OCI-LY7 (cell line): ENCODE measurements around the gene PILRA. TPM values are rescaled to one million over a fixed set of nuclear protein-coding genes. Genes with fewer than 3 reads are reported as not detected.

Source experiments
- BruUV-seq: library from RNA; stranded (reverse); fragments of 400-500 nt; replicated peaks from 2 replicates; lab custom pipeline; 2021; lab: Mats Ljungman, UMichigan
- CTCF ChIA-PET: fragments of 300-600 bp; sonication (Branson Sonifier 250); formaldehyde crosslinking; loops from one replicate; lab custom pipeline; 2022; ENCODE audit warnings: antibody characterized with exemption; ENCODE audit not compliant: unreplicated experiment; lab: Charles Lee
- POLR2A ChIA-PET: fragments of 300-600 bp; sonication (Branson Sonifier 250); formaldehyde crosslinking; loops from one replicate; lab custom pipeline; 2022; ENCODE audit warnings: antibody characterized with exemption; lab: Charles Lee
- DNase-seq: peaks from one replicate; pipeline ENCODE4 v3.0.0-alpha.2; 2015; ENCODE audit warnings: low spot score
- H2AFZ ChIP-seq: fragments of 200-600 bp; sonication (generic), shearing (Covaris generic); 2 replicates; pipeline ENCODE4 v1.6.1; 2014; ENCODE audit warnings: mild to moderate bottlenecking, antibody characterized with exemption, low read length, moderate library complexity
- H3K27ac ChIP-seq: fragments of 200-600 bp; sonication (generic); 2 replicates; pipeline ENCODE4 v1.5.1; 2014; ENCODE audit warnings: mixed run types, low read depth, mild to moderate bottlenecking, moderate library complexity, low read length, inconsistent platforms; ENCODE audit not compliant: poor library complexity, severe bottlenecking
- H3K36me3 ChIP-seq: fragments of 200-600 bp; sonication (generic); 2 replicates; pipeline ENCODE4 v1.6.1; 2014; ENCODE audit warnings: mild to moderate bottlenecking, antibody characterized with exemption, low read length, moderate library complexity, mixed read lengths; ENCODE audit not compliant: insufficient read depth
- H3K4me1 ChIP-seq: fragments of 200-600 bp; sonication (generic); 2 replicates; pipeline ENCODE4 v1.5.1; 2014; ENCODE audit warnings: mild to moderate bottlenecking, low read length; ENCODE audit not compliant: insufficient read depth, poor library complexity, severe bottlenecking
- H3K4me2 ChIP-seq: fragments of 200-600 bp; sonication (generic); 2 replicates; pipeline ENCODE4 v1.6.1; 2014; ENCODE audit warnings: mild to moderate bottlenecking, low read length
- H3K4me3 ChIP-seq: fragments of 200-600 bp; sonication (generic); 2 replicates; pipeline ENCODE4 v1.5.1; 2014; ENCODE audit warnings: mild to moderate bottlenecking, low read depth, low read length; ENCODE audit not compliant: poor library complexity, severe bottlenecking
- H3K79me2 ChIP-seq: fragments of 200-600 bp; sonication (generic); 2 replicates; pipeline ENCODE4 v1.6.1; 2016; ENCODE audit warnings: low read depth, mild to moderate bottlenecking, low read length, moderate library complexity, mixed read lengths; ENCODE audit not compliant: insufficient read depth
- H3K9me2 ChIP-seq: fragments of 200-600 bp; sonication (generic); 2 replicates; pipeline ENCODE4 v1.6.1; 2016; ENCODE audit warnings: mild to moderate bottlenecking, low read length, mixed read lengths; ENCODE audit not compliant: insufficient read depth
- H3K9me3 ChIP-seq: fragments of 200-600 bp; sonication (generic); 2 replicates; pipeline ENCODE4 v1.6.1; 2014; ENCODE audit warnings: mild to moderate bottlenecking, mixed run types, low read length, mixed read lengths
- H4K20me1 ChIP-seq: fragments of 200-600 bp; sonication (generic); 2 replicates; pipeline ENCODE4 v1.6.1; 2014; ENCODE audit warnings: mild to moderate bottlenecking, antibody characterized with exemption, low read length, moderate library complexity, mixed read lengths; ENCODE audit not compliant: insufficient read depth
- CTCF ChIP-seq: fragments of 200-600 bp; sonication (generic); conservative IDR thresholded peaks from 2 replicates; pipeline ENCODE4 v1.5.1; 2014; ENCODE audit warnings: mild to moderate bottlenecking, antibody characterized with exemption, low read length, moderate library complexity, mixed read lengths
- EZH2phosphoT487 ChIP-seq: fragments of 200-600 bp; sonication (generic); IDR thresholded peaks from 2 replicates; pipeline ENCODE4 v1.6.1; 2018; ENCODE audit warnings: low read depth, borderline replicate concordance, mild to moderate bottlenecking, mixed run types, antibody characterized with exemption, low read length, moderate library complexity, mixed read lengths
- intact Hi-C: fragments of 100-400 bp; cut with micrococcal nuclease; formaldehyde crosslinking; loops from one replicate; pipeline ENCODE4 v1.10.0; 2022; ENCODE audit not compliant: unreplicated experiment
- total RNA-seq, 2 experiments: library from RNA; depleted of rRNA in 1 of 2; stranded (reverse); fragments of >200 nt in 1 of 2; shearing (Covaris generic) in 1 of 2; gene quantifications; 2 replicates each; pipeline ENCODE4 v1.2.3, GENCODE V29; 2014 to 2022

PILRA gene
- total RNA-seq, 2 experiments from 2014 or later = 8.0 to 16.0 TPM

DNA sequence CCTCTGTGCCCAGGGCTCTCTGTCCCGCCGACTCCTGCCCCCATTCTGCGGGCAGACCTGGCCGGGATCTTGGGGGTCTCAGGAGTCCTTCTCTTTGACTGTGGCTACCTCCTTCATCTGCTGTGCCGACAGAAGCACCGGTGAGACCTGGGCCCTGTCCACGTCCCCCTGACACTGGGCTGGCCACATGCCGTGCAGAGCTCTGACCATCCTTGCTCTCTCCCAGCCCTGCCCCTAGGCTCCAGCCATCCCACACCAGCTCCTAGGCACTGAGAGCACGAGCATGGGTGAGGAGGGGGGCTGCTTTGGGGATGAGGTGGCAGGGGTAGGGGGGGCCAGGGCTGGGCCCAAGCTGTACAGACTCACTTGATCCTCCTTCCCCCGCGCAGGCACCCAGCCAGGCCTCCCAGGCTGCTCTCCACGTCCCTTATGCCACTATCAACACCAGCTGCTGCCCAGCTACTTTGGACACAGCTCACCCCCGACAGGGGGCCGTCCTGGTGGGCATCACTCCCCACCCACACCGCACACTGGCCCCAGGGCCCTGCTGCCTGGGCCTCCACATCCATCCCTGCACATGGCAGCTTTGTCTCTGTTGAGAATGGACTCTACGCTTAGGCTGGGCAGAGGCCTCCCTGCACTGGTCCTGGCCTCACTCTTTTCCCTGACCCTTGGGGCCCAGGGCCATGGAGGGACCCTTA lies 20.2 kb upstream of the PILRA start:
- H3K27ac ChIP-seq = no peak overlapping the region
- H2AFZ ChIP-seq = no peak overlapping the region
- H4K20me1 ChIP-seq = no peaks in the 10 kb centered on the region
- no TSS peak for BruUV-seq
- H3K4me2 ChIP-seq = no peak overlapping the region
- H3K79me2 ChIP-seq = no peaks in the 10 kb centered on the region
- ChIA-PET POLR2A (no interaction called here), CTCF (no interaction called here)
- peaks cover 10% of the 10 kb centered on the region for H3K4me1 ChIP-seq
- H3K4me3 ChIP-seq = no peak overlapping the region
- H3K9me2 ChIP-seq = no peaks in the 10 kb centered on the region
- TF ChIP-seq EZH2phosphoT487 (no peak), CTCF (no peak)
- peaks cover 89% of the 10 kb centered on the region for H3K36me3 ChIP-seq
- DNase-seq = no peak
- no peaks in the 10 kb centered on the region for H3K9me3 ChIP-seq
- intact Hi-C loops = no loop called here

- peaks cover 89% of the 10 kb centered on the region for H3K36me3 ChIP-seq
- H4K20me1 ChIP-seq = no peaks in the 10 kb centered on the region
- no peak overlapping the region for H3K4me2 ChIP-seq
- no peak overlapping the region for H2AFZ ChIP-seq
- intact Hi-C loops = no loop called here
- H3K79me2 ChIP-seq = no peaks in the 10 kb centered on the region
- peaks cover 17% of the 10 kb centered on the region for H3K4me1 ChIP-seq
- ChIA-PET CTCF (no interaction called here), POLR2A (no interaction called here)
- peak; percentile 33 for DNase-seq
- TF ChIP-seq CTCF (no peak), EZH2phosphoT487 (no peak)
- H3K4me3 ChIP-seq = no peak overlapping the region
- H3K9me2 ChIP-seq = no peaks in the 10 kb centered on the region
- H3K27ac ChIP-seq = no peak overlapping the region
- H3K9me3 ChIP-seq = no peaks in the 10 kb centered on the region
- BruUV-seq = no TSS peak
Observed at GRCh38 chr7:100353685-100354330, 19.5 kb upstream of the PILRA start.

GRCh38 chr7:100356416-100357068 lies 16.7 kb upstream of the PILRA start:
- intact Hi-C loops = no loop called here
- BruUV-seq = no TSS peak
- ChIA-PET POLR2A (no interaction called here), CTCF (no interaction called here)
- no peaks in the 10 kb centered on the region for H4K20me1 ChIP-seq
- no peaks in the 10 kb centered on the region for H3K9me2 ChIP-seq
- H2AFZ ChIP-seq = no peak overlapping the region
- TF ChIP-seq CTCF (no peak), EZH2phosphoT487 (no peak)
- DNase-seq = no peak
- no peak overlapping the region for H3K4me2 ChIP-seq
- no peaks in the 10 kb centered on the region for H3K9me3 ChIP-seq
- peaks cover 91% of the 10 kb centered on the region for H3K36me3 ChIP-seq
- H3K4me1 ChIP-seq = peaks cover 17% of the 10 kb centered on the region
- H3K27ac ChIP-seq = no peak overlapping the region
- H3K79me2 ChIP-seq = no peaks in the 10 kb centered on the region
- H3K4me3 ChIP-seq = no peak overlapping the region
